Stimulated activated CD4-positive, alpha-beta T cell treated with anti-CD3 and anti-CD28 coated beads, Interleukin-12 subunit alpha, Interleukin-12 subunit beta, amount 100 ng/mL, for 24 hours (primary cell): ENCODE data around the gene COL26A1.

Experiments used
- DNase-seq, 2 experiments: peaks; one replicate each; pipeline ENCODE4 v3.0.0-alpha.2; 2020; ENCODE audit warnings: low read depth in 2 of 2

The COL26A1 gene

DNA sequence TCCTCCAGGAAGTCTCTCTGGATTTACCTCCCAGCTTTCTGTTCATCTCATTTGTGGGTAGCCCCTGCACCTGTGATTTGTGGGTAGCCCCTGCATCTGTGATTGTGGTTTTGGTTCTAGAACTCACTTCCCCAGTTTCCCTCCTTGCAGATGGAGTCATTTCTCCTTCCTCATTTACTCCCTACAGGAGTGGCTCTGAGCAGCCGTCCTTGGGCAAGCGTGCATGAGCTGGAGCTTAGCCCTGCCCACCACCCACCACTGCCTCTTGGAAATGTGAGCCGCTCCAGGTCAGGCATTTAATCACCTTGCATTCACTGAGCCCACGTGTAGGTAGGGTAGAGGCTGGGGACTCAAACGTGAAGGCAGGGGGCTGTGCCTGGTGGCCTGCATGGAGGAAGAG, 8.2 kb downstream of the COL26A1 start:
- no peak for DNase-seq

DNA sequence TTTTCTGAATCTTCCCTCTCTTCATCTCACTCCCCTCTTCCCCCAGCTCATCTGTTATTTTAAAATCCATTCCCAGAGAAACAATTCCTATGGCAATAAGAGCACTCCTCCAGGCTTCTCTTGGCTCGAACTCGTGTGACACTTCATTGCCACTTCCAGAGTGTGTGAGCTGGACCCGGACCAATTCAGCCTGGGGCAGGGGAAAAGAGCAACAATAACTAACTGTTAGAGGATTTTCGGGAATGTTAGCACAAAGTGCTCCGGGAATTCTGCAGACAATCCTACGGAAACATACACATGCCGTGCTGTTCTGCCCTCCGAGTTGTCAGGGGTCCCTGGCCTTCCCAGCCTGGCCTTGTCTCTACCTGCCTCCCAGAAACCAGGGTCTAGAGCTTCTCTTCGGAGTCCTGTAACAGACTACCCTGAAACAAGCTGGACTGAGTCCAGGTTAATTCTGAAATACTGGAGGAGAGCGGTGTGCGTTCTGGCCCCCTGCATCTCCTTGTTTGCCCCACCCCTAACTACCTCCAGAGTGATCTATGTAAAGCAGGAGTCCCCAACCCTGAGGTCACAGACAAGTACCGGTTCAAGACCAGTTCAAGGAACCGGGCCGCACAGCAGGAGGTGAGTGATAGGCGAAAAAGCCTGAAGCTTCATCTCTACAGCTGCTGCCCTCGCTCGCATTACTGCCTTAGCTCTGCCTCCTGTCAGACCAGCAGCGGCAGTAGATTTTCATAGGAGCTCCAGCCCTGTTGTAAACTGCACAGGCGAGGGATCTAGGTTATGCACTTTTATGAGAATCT, 11.3 kb downstream of the COL26A1 start:
- DNase-seq, result no peak

DNA sequence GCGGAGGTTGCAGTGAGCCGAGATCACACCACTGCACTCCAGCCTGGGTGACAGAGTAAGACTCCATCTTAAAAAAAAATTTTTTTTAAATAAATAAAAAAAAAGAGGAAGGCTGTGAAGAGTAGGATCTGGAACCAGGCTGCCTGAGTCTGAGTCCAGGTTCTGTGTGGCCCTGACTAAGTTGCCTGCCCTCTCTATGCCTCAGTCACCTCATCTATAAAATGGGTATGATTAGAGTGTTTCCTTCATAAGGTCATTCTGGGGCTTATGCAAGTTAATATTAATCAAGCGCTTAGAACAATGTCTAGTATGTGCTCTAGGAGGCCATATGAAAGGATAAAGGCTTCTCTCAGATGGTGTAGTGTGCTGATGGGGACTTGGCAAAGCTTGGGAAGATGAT, 12.3 kb downstream of the COL26A1 start:
- no peak for DNase-seq

DNA sequence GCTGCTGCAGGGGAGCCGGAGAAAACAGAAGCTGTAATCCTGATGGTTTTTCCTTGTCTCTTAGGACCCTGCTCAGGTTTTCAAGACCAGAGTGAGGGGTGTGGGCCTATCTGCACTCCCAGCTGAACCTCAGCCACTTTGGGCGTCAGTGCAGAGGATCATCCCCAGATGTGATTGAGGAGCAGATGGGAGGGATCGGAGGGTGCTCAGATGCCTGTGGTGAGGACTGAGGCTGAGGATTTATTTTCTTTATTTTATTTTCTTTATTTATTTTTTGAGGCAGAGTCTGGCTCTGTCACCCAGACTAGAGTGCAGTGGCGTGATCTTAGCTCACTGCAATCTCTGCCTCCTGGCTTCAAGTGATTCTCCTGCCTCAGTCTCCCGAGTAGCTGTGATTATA, 13.9 kb downstream of the COL26A1 start:
- no peak for DNase-seq

DNA sequence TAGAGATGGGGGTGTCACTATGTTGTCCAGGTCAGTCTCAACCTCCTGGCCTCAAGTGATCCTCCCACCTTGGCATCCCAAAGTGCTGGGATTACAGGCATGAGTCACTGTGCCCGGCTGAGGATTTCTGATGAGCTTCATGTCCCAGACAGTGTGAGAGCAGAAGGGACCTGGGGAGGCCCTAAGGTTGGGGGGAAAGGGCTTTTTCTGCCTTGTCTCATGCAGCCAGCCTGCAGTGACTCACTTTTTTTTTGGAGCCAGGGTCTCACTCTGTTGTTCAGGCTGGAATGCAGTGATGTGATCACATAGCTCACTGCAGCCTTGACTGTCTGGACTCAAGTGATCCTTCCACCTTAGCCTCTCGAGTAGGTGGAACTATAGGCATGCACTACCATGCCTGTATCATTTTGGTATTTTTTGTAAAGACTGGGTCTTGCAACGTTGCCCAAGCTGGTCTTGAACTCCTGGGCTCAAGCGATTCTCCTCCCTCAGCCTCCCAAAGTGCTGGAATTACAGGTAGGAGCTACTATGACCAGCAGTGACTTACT, 14.6 kb downstream of the COL26A1 start:
- DNase-seq, result no peak

DNA sequence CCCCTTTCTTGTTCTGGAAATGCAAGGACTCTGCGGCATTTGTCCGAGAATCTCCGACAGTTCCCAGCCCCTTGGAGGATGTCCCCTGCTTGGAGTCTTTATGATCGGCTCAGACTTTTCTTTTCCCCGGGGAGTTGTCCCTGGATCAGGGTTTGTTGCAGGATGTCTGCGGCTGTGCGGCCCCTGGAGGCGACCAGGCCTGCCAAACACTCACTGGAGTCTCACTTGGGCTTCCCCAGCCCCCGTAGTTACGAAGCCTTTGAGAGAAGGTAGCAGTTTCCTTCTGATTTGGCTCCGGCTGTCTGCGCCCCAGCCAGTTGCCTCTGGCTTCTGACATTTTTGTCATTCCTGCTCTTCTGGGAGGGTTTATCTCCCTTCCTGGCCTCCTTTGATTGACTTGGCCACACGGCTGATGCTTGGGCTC, 16.1 kb downstream of the COL26A1 start:
- DNase-seq, result no peak

DNA sequence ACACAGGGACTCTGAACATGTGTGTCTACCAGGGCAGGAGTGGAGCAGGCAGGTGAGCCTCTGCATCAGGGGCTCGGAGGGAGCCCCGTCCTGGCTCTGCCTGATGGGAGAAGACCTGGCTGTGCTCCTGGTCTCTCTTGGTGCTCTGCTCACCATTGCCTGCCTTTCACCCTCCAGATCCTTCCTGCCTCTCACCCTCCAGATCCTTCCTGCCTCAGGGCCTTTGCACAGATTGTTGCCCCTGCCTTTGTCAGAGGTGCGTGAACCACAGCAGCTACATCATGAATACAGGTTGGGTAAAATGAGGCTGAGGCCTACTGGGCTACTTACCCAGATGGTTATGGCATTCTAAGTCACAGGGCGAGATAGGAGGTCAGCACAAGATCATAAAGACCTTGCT, 16.6 kb downstream of the COL26A1 start:
- DNase-seq, result no peak

DNA sequence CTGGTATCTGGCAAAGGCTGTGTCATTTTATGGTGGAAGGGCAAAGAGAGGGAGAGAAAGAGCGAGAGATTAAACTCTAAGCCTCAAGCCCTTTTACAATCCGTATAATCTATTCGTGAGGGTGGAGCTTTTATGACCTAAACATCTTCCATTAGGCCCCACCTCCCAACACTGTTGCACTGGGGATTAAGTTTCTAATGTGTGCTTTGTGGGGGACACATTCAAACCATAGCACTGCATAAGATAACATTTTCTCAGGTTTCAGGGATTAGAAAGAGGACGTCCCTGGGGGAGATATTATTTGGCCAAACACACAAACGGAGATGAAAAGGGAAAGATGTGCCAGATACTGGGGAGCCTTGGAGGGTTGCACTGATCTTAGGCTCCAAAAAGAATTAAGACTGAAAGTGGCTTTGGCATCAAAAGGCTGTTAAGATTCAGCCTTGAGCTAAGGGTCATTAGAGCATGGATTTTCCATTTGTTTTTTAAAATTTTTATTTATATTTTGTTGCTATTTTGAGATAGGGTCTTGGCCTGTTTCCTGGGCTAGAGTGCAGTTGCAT, 19.0 kb downstream of the COL26A1 start:
- DNase-seq, result no peak

DNA sequence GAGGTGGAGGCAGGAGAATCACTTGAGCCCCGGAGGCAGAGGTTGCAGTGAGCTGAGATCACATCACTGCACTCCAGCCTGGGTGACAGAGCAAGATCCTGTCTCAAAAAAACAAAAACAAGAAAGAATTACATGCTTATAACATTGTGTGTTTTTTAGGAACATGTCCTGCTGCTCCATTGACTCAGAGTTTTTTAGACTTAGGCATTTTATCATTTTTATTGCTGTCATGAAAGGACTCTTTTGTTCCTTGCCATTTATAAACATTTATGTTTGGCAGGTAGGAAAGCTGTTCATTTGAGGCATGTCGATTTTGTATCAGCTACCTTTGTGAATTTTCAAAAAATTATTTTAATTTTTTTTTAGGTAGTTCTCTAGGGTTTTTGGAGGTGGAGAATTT, 20.3 kb downstream of the COL26A1 start:
- no peak for DNase-seq

DNA sequence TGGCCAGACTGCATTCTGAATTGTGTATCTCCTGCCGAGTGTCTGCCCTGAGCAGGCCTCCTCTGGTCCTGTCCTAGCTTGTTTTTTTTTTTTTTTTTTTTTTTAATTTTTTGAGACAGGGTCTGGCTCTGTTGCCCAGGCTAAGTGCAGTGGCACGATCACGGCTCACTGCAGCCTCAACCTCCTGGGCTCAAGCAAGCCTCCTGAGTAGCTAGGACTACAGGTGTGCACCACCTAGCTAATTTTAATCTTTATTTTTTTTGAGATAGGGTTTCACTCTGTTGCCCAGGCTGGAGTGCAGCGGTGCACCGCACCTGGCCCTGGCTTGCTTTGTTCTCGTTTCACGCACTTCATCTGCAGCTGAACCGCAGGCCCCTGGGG, 23.5 kb downstream of the COL26A1 start:
- no peak for DNase-seq

DNA sequence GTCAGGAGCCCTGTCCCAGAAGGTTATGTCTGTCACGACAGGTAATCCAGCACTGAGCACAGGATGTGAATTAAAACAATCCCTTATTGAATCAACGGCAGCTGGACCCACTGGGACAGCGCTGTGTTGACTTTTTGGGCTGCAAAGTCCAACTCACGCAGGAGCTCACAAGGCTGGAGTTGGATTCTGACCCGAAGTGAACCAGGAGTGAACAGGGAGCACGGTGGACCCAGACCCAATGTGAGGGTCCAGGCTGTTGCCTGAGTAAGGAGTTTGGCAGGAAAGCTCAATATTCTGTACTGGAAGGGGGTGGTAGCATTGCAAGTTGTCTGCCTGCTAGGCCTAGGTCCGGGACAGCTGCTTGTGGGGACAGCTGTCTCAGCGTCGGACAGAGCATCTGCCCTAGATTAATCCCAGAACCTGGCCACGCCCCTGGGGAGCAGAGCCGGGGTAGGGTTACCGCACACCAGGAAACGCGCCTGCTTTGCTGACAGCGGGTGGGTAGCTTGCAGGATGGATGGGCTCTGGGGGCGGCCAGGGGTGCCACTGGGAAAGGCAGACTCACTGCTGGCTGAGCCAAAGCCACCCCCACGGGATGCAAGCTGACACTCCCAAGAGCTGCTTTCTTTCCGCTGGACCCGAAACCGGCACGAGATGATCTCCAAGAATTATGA, 24.0 kb downstream of the COL26A1 start:
- DNase-seq, result no peak

DNA sequence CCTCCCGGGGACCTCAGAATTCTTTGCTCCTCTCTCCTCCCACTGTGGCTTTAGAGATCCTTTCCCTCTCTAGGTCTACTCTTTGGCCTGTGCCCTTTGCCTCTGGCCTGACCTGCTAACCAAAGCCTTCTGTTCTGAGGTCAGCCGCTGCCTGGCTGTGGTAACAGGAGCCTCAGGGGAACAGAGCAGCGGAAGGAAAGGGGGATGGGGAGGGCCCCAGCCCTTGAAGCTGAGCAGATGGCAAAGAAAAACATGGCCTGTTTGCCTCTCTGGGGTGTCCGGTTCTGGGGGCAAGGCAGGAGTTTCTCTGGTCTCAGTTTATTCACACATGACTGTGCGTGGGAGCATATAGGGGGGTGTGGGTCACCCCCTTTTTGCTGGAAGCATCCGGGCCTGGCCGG, 28.2 kb downstream of the COL26A1 start:
- DNase-seq, result peak in 1 of 2 experiments; percentile 16

DNA sequence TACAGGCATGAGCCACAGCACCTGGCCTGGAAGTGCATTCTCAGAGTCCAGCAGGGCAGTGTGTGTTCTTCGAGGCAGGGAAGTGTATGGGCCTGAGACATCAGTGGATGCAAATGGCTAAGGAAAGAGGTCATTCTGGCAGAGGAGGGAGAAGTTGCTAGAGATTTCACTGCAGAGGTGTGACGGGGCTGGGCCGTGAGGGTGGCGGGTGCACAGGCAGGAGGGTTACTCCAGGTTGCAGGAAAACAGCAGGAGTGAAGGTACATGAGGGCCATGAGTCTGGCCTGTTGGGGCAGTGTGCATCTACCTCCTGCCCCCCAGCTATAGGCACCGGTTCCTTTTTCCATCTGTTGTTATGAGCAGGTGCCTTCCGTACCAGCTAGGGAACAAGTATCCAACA, 29.3 kb downstream of the COL26A1 start:
- DNase-seq, result no peak

DNA sequence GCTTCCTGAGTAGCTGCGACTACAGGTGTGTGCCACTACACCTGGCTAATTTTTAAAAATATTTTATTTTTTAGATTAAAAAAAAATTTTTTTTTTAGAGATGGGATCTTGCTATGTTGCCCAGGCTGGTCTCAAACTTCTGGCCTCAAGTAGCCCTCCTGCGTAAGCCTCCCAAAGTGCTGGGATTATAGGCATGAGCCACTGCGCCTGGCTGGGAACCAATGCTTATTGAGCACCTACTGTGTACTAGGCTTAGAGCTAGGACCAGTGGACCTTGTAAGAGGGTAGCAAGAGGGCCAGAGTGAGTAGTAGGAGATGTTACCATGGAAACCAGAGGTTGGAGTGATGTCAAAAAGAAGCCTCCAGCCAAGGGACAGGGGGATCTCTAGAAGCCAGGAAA, 31.2 kb downstream of the COL26A1 start:
- no peak for DNase-seq

DNA sequence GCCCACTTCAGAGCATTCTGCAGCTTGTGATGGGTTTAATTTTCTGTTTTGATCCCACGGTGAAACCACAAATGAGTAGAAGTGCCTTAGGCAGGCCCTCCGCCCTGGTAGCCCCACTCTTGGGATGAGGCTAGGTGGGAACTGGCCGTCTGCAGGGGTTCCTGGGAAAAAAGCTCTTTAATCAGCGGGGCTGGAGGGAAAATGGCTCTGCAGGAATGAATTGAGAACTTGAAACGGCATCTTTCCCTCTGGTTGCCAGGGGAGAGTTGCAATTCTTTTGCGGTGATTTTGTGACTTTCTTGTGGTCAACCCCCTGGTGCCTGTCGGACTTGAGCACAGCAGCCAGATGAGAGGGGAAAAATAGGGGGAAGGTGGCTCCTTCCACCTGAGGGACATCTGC, 32.7 kb downstream of the COL26A1 start:
- no peak for DNase-seq

DNA sequence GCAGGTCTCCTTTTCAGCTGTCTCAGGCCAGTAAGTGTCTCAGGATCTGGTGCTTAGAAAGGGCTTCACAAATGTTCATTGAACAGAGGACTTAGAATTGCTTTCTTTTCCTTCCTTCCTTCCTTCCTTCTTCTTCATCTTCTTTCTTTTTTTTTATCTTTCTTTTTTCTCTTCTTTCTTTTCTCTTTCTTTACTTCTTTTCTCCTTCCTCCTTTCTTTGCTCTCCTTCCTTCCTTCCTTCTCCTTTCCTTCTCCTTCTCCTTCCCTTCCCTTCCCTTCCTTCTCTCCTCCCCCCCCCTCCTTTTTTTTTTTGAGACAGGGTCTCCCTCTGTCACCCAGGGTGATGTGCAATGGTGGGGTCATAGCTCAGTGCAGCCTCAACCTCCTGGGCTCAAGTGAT, 34.6 kb downstream of the COL26A1 start:
- DNase-seq, result no peak

DNA sequence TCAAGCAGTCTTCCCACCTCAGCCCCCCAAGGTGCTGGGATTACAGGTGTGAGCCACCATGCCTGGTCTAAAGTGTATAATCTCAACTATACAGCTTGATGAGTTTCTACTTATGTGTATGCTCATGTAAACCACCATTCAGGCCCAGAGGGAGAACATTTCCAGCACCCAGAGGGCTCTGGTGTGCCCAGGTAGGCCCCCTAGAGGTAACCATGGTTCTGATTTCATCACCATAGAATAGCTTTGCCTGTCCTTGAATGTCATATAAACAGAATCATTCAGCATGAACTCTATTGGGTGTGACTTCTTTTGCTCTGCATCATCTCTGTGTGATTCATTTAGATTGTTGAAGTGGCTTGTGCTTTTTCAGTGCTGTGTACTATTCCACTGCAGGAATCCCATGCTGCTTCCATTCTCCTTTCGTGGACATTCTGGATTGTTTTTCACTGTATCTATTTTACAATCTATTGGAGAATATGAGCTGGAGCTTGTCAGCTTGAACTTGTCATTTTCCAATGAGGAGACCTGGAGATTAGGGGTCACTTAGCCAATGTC, 35.2 kb downstream of the COL26A1 start:
- DNase-seq, result no peak

DNA sequence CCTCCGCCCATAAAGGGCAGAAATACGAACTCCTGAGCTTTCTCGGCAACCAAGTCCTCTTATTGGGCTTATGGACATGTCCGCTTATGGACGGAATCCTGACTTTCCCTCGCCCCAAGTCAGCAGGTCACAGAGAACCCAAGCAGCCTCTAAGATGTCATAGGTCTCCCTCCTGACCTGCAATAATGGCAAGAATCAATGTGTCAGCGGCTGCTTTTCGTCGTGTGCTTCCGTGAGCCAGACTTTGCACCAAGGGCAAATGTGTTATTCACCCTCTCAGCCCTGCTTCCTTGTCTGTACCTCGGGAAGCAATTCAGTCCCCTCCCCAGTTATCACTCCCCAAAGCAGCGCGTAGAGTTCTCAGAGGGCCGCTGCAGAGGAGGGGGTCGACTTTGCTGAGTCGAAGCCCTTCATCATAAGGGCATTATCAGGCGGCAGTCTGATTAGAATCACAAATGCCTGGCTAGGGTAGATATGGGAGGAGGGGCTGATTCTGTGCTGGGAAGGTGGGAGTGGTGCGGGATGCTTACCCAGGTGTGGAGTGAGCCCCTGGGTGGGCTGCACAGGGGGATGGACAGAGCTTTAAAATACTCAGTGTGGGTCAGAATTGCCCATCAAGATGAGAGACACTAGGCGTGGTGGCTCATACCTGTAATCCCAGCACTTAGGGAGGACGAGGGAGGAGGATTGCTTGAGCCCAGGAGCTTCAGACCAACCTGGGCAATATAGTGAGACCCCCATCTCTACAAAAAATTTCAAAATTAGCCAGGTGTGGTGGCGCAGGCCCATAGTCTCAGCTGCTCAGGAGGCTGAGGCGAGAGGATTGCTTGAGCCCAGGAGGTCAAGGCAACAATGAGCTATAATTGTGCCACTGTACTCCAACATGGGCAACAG, 36.0 kb downstream of the COL26A1 start:
- DNase-seq, result no peak

DNA sequence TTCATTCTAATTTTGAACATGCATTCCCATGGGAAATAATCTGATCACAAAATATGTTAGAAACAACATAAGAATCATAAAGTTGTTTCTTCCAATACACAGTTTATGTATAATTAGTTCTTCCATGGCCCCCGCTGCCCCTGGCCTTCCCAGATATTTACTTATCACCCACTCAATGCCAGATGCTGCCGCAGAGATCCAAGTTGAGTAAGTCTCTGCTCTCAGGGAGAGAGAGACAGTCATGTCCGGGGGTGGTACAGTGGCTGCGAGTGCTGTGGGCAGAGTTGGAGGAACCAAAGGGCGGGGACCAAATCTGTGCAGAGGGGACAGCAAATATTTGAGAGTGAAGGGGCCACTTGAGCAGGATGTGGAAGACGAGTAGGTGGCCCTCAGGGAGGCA, 37.1 kb downstream of the COL26A1 start:
- DNase-seq, result no peak

DNA sequence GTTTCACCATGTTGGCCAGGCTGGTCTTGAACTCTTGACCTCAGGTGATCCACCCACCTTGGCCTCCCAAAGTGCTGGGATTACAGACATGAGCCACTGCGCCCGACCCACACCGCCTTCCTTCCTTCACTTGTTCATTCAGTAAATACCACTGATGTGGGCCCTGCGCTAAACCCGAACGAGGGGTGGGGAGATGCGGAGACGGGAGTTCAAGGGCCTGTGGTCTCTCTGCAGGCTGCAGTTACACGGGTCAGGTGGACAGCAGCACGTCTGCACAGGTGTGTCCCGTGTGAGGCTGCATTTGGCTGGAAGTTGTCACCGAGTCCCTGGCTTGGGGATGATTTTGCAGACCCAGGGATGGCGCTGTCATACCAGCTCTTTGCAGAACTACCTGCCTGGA, 38.1 kb downstream of the COL26A1 start:
- DNase-seq, result no peak

DNA sequence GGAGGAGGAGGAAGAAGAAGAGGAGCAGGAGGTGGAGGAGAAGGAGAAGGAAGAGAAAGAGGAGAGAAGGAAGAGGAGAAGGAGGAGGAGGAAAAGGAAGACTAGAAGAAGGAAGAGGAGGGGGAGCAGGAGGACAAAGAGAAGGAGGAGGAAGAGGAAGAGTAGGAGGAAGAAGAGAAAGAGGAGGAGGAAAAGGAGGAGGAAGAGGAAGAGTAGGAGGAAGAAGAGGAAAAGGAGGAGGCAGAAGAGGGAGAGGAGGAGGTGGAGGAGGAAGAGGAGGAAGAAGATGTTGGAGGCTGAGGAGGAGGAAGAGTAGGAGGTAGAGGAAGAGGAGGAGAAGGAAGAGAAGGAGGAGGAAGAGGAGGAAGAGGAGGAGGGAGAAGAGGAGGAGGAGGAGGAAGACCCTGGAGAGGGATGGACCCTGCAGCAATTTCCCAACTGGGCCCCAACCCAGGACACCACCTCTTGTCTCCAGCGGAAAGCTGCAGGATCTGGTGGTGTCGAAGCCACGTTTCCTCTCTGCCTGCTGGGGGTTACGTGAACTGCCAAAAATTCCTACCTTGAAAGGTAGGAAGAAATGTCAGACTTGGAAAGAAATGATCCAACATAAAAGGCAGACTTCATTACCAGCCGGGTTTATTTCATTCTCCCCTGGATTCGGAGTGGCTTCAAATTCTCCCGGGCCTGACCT, 38.9 kb downstream of the COL26A1 start:
- DNase-seq, result no peak
